Thoracic aorta (tissue), 2 donors: Measurements from ENCODE around the gene CPVL. TPM values are rescaled to one million over a fixed set of nuclear protein-coding genes. Genes with fewer than 3 reads are reported as not detected.
"Not testable (repeated sequence)": the region's sequence is repeated elsewhere in the genome, so short reads cannot be mapped to it uniquely, and the experiment has no call there.

Experiments
- ATAC-seq: fragments of 150-250 bp; one replicate; pipeline ENCODE4 v1.8.0; 2017; ENCODE audit warnings: low read depth; ENCODE audit not compliant: insufficient number of reproducible peaks, low FRiP score
- DNase-seq: peaks from one replicate; pipeline ENCODE4 v3.0.0-alpha.2; 2020; ENCODE audit warnings: low spot score
- H3K27ac ChIP-seq, 2 donors: fragments of 200-600 bp; sonication (generic); 1 replicate in 1 of 2; 2 replicates in 1 of 2; pipeline ENCODE4 v1.5.1; 2016; ENCODE audit warnings: mild to moderate bottlenecking in 2 of 2, moderate library complexity in 2 of 2
- H3K27me3 ChIP-seq: fragments of 200-600 bp; sonication (generic); replicated peaks from 2 replicates; pipeline ENCODE4 v1.6.0; 2016; ENCODE audit warnings: mild to moderate bottlenecking; ENCODE audit not compliant: insufficient read depth
- H3K36me3 ChIP-seq: fragments of 200-600 bp; sonication (generic); one replicate; pipeline ENCODE4 v1.5.1; 2016
- H3K4me1 ChIP-seq, 2 donors: fragments of 200-600 bp; sonication (generic); 1 replicate in 1 of 2; 2 replicates in 1 of 2; pipeline versions ENCODE4 v1.5.1 to v1.6.0; 2016; ENCODE audit warnings: low read depth in 2 of 2, mild to moderate bottlenecking in 1 of 2; ENCODE audit not compliant: control insufficient read depth in 1 of 2
- H3K4me3 ChIP-seq: fragments of 200-600 bp; sonication (generic); 2 replicates; pipeline ENCODE4 v1.5.1; 2016; ENCODE audit warnings: mild to moderate bottlenecking
- H3K9me3 ChIP-seq: fragments of 200-600 bp; sonication (generic); 2 replicates; pipeline ENCODE4 v1.5.1; 2016
- CTCF ChIP-seq: fragments of 200-600 bp; sonication (generic); IDR thresholded peaks from one replicate; pipeline ENCODE4 v1.5.1; 2019; ENCODE audit warnings: antibody characterized with exemption
- total RNA-seq, 2 donors: library from RNA; depleted of rRNA; stranded (reverse); fragments of >200 nt; gene quantifications; one replicate each; pipeline versions ENCODE4 v1.1.0 to v1.2.3, GENCODE V29; 2016

CPVL gene
- total RNA-seq, 2 donors from 2014 or later = 21.0 to 22.9 TPM

DNA sequence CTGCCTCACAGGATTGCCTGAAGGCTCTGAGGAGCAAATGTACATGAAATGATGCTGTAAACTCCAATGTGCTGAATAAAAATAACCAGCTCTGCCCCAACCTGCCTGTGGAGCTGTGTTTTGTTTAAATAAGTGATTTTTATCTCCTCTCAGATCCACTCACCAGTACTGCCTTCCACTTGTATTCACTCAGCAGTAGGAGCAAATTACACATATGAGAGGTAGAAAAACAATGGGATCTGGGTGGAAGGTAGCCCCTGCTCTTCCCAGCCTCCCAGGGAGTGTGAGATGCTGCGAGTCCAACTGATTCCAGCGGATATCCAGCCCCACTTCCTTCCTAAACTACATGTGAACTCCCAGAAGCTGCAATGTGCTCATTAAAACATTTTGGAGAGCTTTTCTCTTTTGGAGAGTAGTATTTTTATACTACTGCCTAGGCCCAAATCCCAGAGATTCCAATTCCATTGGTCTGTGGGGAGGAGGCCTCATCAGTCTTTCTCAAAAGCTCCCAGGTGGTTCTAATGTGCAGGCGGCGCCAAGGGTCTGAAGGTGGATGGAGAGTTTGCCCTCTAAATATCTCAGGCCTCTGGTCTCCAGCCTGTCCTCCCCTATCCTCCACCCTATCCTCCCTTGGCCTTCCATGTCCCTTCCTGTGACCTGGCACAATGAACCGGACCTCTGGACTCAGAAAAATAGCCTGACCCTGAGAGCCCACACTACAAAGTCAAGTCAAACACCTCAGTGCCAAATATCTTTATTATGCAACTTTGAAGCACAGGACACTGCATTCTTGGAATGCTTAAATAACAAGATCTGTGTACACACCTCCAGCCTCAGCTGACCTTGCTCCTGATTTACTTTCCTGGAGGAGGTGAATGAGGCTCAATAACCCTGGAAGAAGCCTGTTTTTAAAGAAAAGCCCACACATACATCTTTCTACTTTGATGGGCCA is 46.2 kb downstream of the CPVL start:
- H3K27me3 ChIP-seq = no peaks in the 10 kb centered on the region
- DNase-seq = no peak
- TF ChIP-seq CTCF = no peak
- H3K36me3 ChIP-seq = no peaks in the 10 kb centered on the region
- H3K9me3 ChIP-seq = no peaks in the 10 kb centered on the region
- no peak for ATAC-seq
- H3K27ac ChIP-seq = no peak overlapping the region
- no peaks in the 10 kb centered on the region for H3K4me1 ChIP-seq
- H3K4me3 ChIP-seq = no peak overlapping the region

DNA sequence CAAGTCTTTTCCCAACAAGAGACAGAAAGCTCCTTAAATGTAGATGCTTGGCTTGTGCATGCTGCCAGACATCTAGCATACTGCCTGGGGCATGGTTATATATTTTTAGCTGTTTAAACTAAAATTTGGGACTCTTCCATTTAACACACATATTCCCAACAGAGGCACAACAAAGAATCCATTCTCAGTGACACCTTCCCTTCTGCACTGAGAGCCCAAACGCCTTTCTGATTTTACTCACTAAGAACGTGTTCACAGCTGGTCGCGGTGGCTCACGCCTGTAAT is 49.9 kb downstream of the CPVL start:
- DNase-seq (no peak), ATAC-seq (no peak)
- no peaks in the 10 kb centered on the region for H3K9me3 ChIP-seq
- no peaks in the 10 kb centered on the region for H3K27me3 ChIP-seq
- H3K4me3 ChIP-seq = no peak overlapping the region
- H3K27ac ChIP-seq = no peak overlapping the region
- no peak for TF ChIP-seq CTCF
- no peaks in the 10 kb centered on the region for H3K4me1 ChIP-seq
- no peaks in the 10 kb centered on the region for H3K36me3 ChIP-seq

- H3K27ac ChIP-seq = no peak overlapping the region
- H3K4me3 ChIP-seq = no peak overlapping the region
- H3K27me3 ChIP-seq = no peaks in the 10 kb centered on the region
- peaks cover 0 to 4% of the 10 kb centered on the region in 2 donors for H3K4me1 ChIP-seq
- no peak for ATAC-seq
- H3K36me3 ChIP-seq = no peaks in the 10 kb centered on the region
- TF ChIP-seq CTCF = no peak
- DNase-seq = no peak
- no peaks in the 10 kb centered on the region for H3K9me3 ChIP-seq
Measured at GRCh38 chr7:29095631-29096445, 50.5 kb downstream of the CPVL start.

DNA sequence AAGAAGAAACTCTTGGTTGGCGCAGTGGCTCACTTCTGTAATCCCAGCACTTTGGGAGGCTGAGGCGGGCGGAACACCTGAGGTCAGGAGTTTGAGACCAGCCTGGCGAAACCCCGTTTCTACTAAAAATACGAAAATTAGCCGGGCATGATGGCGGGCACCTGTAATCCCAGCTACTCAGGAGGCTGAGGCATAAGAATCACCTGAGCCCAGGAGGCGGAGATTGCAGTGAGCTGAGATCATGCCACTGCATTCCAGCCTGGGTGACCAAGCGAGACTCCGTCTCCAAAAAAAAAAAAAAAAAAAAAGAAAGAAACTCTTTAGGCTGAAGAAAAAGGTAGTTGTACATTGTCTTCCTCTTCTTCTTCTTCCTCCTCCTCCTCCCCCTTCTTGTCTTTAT is 53.2 kb downstream of the CPVL start:
- not testable (repeated sequence) for DNase-seq, H3K27ac ChIP-seq, H3K4me1 ChIP-seq, H3K27me3 ChIP-seq, H3K36me3 ChIP-seq, H3K9me3 ChIP-seq, H3K4me3 ChIP-seq, ATAC-seq

GRCh38 chr7:29091715-29092114 is 54.6 kb downstream of the CPVL start:
- H3K4me3 ChIP-seq = peak overlapping the region; percentile 69
- no peak for TF ChIP-seq CTCF
- ATAC-seq (no peak), DNase-seq (no peak)
- no peaks in the 10 kb centered on the region for H3K36me3 ChIP-seq
- H3K9me3 ChIP-seq = no peaks in the 10 kb centered on the region
- H3K27me3 ChIP-seq = no peaks in the 10 kb centered on the region
- peaks cover 7 to 16% of the 10 kb centered on the region in 2 donors for H3K4me1 ChIP-seq
- peak overlapping the region in 1 of 2 donors; percentile 29 for H3K27ac ChIP-seq
